Colonic mucosa (tissue), 4 donors: Measurements from ENCODE around the gene ENTR1. TPM values are rescaled to one million over a fixed set of nuclear protein-coding genes. Genes with fewer than 3 reads are reported as not detected.

Experiments
- DNase-seq: peaks from one replicate; pipeline ENCODE4 v3.0.0-alpha.2; 2020
- H3K27ac ChIP-seq: fragments of 200-600 bp; one replicate; pipeline ENCODE4 v1.8.0; 2021
- H3K27me3 ChIP-seq: fragments of 200-600 bp; one replicate; pipeline ENCODE4 v1.8.0; 2021
- H3K36me3 ChIP-seq: fragments of 200-600 bp; one replicate; pipeline ENCODE4 v1.8.0; 2021
- H3K4me1 ChIP-seq: fragments of 200-600 bp; one replicate; pipeline ENCODE4 v1.8.0; 2021; ENCODE audit warnings: mild to moderate bottlenecking
- H3K4me3 ChIP-seq: fragments of 200-600 bp; one replicate; pipeline ENCODE4 v1.8.0; 2021
- H3K9ac ChIP-seq, 2 donors: one replicate each; pipeline ENCODE4 v1.7.0; 2013; ENCODE audit warnings: control low read depth in 2 of 2, low read depth in 2 of 2, low read length in 2 of 2
- H3K9me3 ChIP-seq: fragments of 200-600 bp; one replicate; pipeline ENCODE4 v1.8.0; 2021
- CTCF ChIP-seq: fragments of 200-600 bp; IDR thresholded peaks from one replicate; pipeline ENCODE4 v1.8.0; 2022; ENCODE audit warnings: antibody characterized with exemption, mild to moderate bottlenecking
- intact Hi-C: fragments of 100-400 bp; cut with DNase I; formaldehyde crosslinking; loops from one replicate; pipeline ENCODE4 v1.14.1; 2022
- total RNA-seq, 2 donors: library from RNA; stranded (reverse); fragmentation: NEBNext Ultra II Directional in 1 of 2; extraction: Animal tissue kit (Norgen Biotek cat#: 25700) in 1 of 2; gene quantifications; one replicate each; pipeline ENCODE4 v1.2.1, GENCODE V29; 2021
- donor health status: healthy.
- donor health status: DM: no; HTN: no; CAD: no.
- donor health status: DM: no; HTN: no; CAD: no.

The ENTR1 gene
- total RNA-seq, 2 donors from 2014 or later = 24.5 to 48.4 TPM

GRCh38 chr9:136433849-136434579 lies 23.6 kb upstream of the ENTR1 start:
- H3K36me3 ChIP-seq = no peaks in the 10 kb centered on the region
- intact Hi-C loops = no loop called here

DNA sequence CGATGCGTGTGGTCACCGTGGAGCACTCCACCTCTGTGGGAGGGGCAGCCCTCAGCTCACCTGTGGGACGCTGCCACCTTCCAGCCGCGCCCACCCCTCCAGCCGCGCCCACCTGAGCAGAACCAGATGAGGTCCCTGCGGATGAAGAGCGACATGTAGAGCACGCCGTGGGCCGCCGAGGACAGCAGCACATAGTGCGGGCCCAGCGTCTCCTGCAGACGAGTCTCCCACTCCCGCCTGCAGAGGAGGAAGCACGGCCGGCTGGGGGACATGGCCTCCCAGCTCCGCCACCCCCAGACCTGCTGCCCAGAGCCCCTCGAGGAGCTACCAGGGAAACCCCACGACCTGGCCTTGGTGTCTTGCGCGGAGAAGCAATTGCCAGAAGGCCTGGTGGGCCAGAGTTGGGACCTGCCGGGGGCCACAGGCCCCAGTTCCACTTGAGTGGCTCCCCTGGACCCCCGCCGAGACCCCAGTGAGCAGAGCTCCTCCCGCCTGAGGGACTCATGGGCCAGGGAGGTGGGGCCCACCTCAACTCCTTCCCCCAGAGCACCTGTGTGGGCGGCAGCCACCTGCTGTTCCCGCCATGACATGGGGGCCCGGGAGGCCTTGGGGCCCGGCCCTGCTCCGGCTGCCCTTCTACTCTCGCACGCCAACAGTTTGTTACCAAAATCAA lies 22.8 kb upstream of the ENTR1 start:
- no peak overlapping the region for H3K4me3 ChIP-seq
- H3K4me1 ChIP-seq = peaks cover 10% of the 10 kb centered on the region
- no peaks in the 10 kb centered on the region for H3K36me3 ChIP-seq
- no peaks in the 10 kb centered on the region for H3K9me3 ChIP-seq
- no peak overlapping the region for H3K9ac ChIP-seq
- no peak overlapping the region for H3K27ac ChIP-seq
- no peak for TF ChIP-seq CTCF
- intact Hi-C loops = no loop called here
- DNase-seq = no peak
- no peaks in the 10 kb centered on the region for H3K27me3 ChIP-seq

More at GRCh38 chr9:136433849-136434579, 23.6 kb upstream of the ENTR1 start:
- DNase-seq = no peak
- Histone ChIP-seq H3K27me3 (no peaks in the 10 kb centered on the region), H3K4me3 (no peak overlapping the region), H3K9ac (no peak overlapping the region), H3K9me3 (no peaks in the 10 kb centered on the region), H3K27ac (no peak overlapping the region), H3K4me1 (peaks cover 11% of the 10 kb centered on the region)
- TF ChIP-seq CTCF = no peak

GRCh38 chr9:136432591-136432990 lies 22.2 kb upstream of the ENTR1 start:
- peaks cover 4% of the 10 kb centered on the region for H3K4me1 ChIP-seq
- no peak overlapping the region for H3K4me3 ChIP-seq
- no peak for TF ChIP-seq CTCF
- H3K9ac ChIP-seq = no peak overlapping the region
- H3K27me3 ChIP-seq = no peaks in the 10 kb centered on the region
- H3K27ac ChIP-seq = no peak overlapping the region
- DNase-seq = no peak
- no peaks in the 10 kb centered on the region for H3K36me3 ChIP-seq
- intact Hi-C loops = no loop called here
- no peaks in the 10 kb centered on the region for H3K9me3 ChIP-seq

GRCh38 chr9:136431782-136432350 lies 21.5 kb upstream of the ENTR1 start:
- Histone ChIP-seq H3K4me3 (no peak overlapping the region), H3K36me3 (no peaks in the 10 kb centered on the region), H3K9me3 (no peaks in the 10 kb centered on the region), H3K27me3 (no peaks in the 10 kb centered on the region), H3K27ac (no peak overlapping the region), H3K9ac (no peak overlapping the region), H3K4me1 (no peaks in the 10 kb centered on the region)
- no peak for TF ChIP-seq CTCF
- intact Hi-C loops = no loop called here
- DNase-seq = no peak

DNA sequence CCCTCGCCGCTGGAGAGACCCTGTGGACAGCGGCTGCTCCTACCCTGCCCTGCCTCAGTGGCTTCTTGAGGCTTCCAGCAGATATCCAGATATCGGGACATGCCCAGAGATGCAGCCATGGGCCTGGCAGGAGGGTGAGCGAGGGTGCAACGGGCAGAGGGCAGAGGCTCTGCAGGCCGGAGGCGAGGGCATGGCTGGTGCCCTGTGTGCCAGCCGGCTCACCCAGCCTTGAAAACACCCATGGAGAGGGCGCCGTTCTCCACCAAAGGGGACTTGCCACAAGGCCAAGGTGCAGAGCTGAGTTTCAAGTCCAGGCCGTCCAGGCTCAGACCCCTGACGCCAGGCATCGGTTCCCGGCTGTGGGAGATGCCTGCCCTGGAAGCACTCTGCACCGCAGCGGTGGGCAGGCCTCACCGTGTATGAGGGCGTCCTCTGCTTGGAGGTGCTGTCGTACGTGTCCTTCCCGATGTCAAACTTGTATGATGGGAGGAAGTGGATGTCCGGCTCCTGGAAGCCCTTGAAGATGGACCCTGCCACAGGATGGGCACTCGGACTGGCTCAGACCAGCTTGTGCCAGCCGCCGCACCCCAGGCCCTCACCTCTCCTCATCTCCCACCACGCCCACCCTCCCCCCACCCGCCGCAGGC lies 20.3 kb upstream of the ENTR1 start:
- DNase-seq = no peak
- Histone ChIP-seq H3K36me3 (no peaks in the 10 kb centered on the region), H3K9me3 (no peaks in the 10 kb centered on the region), H3K27ac (no peak overlapping the region), H3K27me3 (no peaks in the 10 kb centered on the region), H3K4me3 (no peak overlapping the region), H3K4me1 (no peaks in the 10 kb centered on the region), H3K9ac (no peak overlapping the region)
- intact Hi-C loops = no loop called here
- TF ChIP-seq CTCF = no peak
